ENCODE data around the gene KIF26B.

DNA sequence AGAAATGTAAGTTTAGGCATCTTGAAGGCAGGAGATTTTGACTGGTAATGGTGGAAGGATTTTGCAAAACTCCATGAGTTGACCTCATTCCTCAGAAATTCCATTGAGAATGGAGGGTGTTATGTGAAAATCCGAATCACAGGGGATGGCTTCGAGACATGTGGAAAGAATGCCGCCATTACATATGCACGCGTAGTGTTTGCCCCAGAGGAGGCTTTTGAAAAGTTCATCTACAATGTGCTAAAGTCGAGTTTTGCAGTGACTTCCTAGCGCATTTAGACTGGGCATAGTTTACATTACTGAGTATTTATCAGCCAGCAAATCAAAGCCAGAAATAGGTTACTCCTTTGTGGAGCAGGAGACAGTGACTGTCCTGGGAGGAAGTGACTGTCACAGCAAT is 307.4 kb downstream of the KIF26B start:
- TF ChIP-seq, protein P1, sequence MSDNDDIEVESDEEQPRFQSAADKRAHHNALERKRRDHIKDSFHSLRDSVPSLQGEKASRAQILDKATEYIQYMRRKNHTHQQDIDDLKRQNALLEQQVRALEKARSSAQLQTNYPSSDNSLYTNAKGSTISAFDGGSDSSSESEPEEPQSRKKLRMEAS (CRISPR knock-in tag; IDR thresholded peaks at IDR 0.05) = no peak
- TF ChIP-seq CTCF (IDR thresholded peaks at IDR 0.05) (no peak), ETV6 (CRISPR knock-in tag; IDR thresholded peaks at IDR 0.05) (no peak), IRF2 (CRISPR knock-in tag; IDR thresholded peaks at IDR 0.05; ENCODE audit: borderline replicate concordance, low read depth) (no peak), KAT7 (CRISPR knock-in tag; IDR thresholded peaks at IDR 0.05; ENCODE audit: borderline replicate concordance) (no peak), USF2 (CRISPR knock-in tag; IDR thresholded peaks at IDR 0.05) (no peak)
- TF ChIP-seq, protein P2, sequence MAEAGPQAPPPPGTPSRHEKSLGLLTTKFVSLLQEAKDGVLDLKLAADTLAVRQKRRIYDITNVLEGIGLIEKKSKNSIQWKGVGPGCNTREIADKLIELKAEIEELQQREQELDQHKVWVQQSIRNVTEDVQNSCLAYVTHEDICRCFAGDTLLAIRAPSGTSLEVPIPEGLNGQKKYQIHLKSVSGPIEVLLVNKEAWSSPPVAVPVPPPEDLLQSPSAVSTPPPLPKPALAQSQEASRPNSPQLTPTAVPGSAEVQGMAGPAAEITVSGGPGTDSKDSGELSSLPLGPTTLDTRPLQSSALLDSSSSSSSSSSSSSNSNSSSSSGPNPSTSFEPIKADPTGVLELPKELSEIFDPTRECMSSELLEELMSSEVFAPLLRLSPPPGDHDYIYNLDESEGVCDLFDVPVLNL (CRISPR knock-in tag; IDR thresholded peaks at IDR 0.05; ENCODE audit: borderline replicate concordance, low read depth) = no peak
- TF ChIP-seq, protein P3, sequence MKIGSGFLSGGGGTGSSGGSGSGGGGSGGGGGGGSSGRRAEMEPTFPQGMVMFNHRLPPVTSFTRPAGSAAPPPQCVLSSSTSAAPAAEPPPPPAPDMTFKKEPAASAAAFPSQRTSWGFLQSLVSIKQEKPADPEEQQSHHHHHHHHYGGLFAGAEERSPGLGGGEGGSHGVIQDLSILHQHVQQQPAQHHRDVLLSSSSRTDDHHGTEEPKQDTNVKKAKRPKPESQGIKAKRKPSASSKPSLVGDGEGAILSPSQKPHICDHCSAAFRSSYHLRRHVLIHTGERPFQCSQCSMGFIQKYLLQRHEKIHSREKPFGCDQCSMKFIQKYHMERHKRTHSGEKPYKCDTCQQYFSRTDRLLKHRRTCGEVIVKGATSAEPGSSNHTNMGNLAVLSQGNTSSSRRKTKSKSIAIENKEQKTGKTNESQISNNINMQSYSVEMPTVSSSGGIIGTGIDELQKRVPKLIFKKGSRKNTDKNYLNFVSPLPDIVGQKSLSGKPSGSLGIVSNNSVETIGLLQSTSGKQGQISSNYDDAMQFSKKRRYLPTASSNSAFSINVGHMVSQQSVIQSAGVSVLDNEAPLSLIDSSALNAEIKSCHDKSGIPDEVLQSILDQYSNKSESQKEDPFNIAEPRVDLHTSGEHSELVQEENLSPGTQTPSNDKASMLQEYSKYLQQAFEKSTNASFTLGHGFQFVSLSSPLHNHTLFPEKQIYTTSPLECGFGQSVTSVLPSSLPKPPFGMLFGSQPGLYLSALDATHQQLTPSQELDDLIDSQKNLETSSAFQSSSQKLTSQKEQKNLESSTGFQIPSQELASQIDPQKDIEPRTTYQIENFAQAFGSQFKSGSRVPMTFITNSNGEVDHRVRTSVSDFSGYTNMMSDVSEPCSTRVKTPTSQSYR (CRISPR knock-in tag; IDR thresholded peaks at IDR 0.05) = no peak
